MM.1S (cell line): ENCODE data around the gene HSD17B14.

Experiments
- DNase-seq: peaks from one replicate; pipeline ENCODE4 v3.0.0-alpha.2; 2015
- H2AFZ ChIP-seq: fragments of 300-600 bp; sonication (generic); 2 replicates; pipeline ENCODE4 v1.6.0; 2016; ENCODE audit warnings: antibody characterized with exemption, low read length
- H3F3A ChIP-seq: fragments of 300-600 bp; sonication (generic); 2 replicates; pipeline ENCODE4 v1.6.1; 2016; ENCODE audit warnings: mild to moderate bottlenecking, antibody characterized with exemption, low read length, moderate library complexity, mixed read lengths; ENCODE audit not compliant: insufficient read depth
- H3K27ac ChIP-seq: fragments of 300-600 bp; sonication (generic); 2 replicates; pipeline ENCODE4 v1.5.1; 2016; ENCODE audit warnings: mild to moderate bottlenecking, low read length
- H3K27me3 ChIP-seq: fragments of 300-600 bp; sonication (generic); replicated peaks from 2 replicates; pipeline ENCODE4 v1.6.0; 2016; ENCODE audit warnings: low read length; ENCODE audit not compliant: insufficient read depth
- H3K36me3 ChIP-seq: fragments of 300-600 bp; sonication (generic); replicated peaks from 2 replicates; pipeline ENCODE4 v1.6.1; 2016; ENCODE audit warnings: mild to moderate bottlenecking, low read length, mixed read lengths; ENCODE audit not compliant: insufficient read depth
- H3K4me1 ChIP-seq: fragments of 300-600 bp; sonication (generic); 2 replicates; pipeline ENCODE4 v1.6.1; 2016; ENCODE audit warnings: low read length, mixed read lengths
- H3K4me2 ChIP-seq: fragments of 300-600 bp; sonication (generic); 2 replicates; pipeline ENCODE4 v1.6.0; 2016; ENCODE audit warnings: low read depth, low read length
- H3K4me3 ChIP-seq: fragments of 300-600 bp; sonication (generic); 2 replicates; pipeline ENCODE4 v1.5.1; 2016; ENCODE audit warnings: low read length, mixed read lengths
- H3K79me2 ChIP-seq: fragments of 300-600 bp; sonication (generic); 2 replicates; pipeline ENCODE4 v1.6.1; 2016; ENCODE audit warnings: mixed run types, low read length, mixed read lengths
- H3K9ac ChIP-seq: fragments of 300-600 bp; sonication (generic); 2 replicates; pipeline ENCODE4 v1.6.1; 2016; ENCODE audit warnings: low read length, mixed read lengths
- H3K9me2 ChIP-seq: fragments of 300-600 bp; sonication (generic); replicated peaks from 2 replicates; pipeline ENCODE4 v1.6.1; 2016; ENCODE audit warnings: mild to moderate bottlenecking, low read length, mixed read lengths; ENCODE audit not compliant: insufficient read depth
- H3K9me3 ChIP-seq: fragments of 300-600 bp; sonication (generic); replicated peaks from 2 replicates; pipeline ENCODE4 v1.6.1; 2016; ENCODE audit warnings: mild to moderate bottlenecking, low read length, mixed read lengths; ENCODE audit not compliant: insufficient read depth
- H4K20me1 ChIP-seq: fragments of 300-600 bp; sonication (generic); 2 replicates; pipeline ENCODE4 v1.6.1; 2016; ENCODE audit warnings: mild to moderate bottlenecking, low read length, moderate library complexity, mixed read lengths; ENCODE audit not compliant: insufficient read depth
- CTCF ChIP-seq: fragments of 300-600 bp; sonication (generic); IDR thresholded peaks from 2 replicates; pipeline ENCODE4 v1.5.1; 2016; ENCODE audit warnings: antibody characterized with exemption, low read length, mixed read lengths
- EZH2 ChIP-seq: fragments of 300-600 bp; sonication (generic); optimal IDR thresholded peaks from 2 replicates; pipeline ENCODE3; 2017; ENCODE audit warnings: low read depth, mild to moderate bottlenecking, antibody characterized with exemption, low read length, mixed read lengths
- EZH2phosphoT487 ChIP-seq: fragments of 300-600 bp; sonication (generic); IDR thresholded peaks from 2 replicates; pipeline ENCODE4 v1.6.1; 2018; ENCODE audit warnings: antibody characterized with exemption, low read length

Gene HSD17B14

GRCh38 chr19:48868114-48868886, 32.0 kb upstream of the HSD17B14 start, which contains the start of gene PLEKHA4:
Gene PLEKHA4, minus strand, starts transcription at chr19:48868617. Its CDS starts 997 bp downstream, at chr19:48867620.
- Histone ChIP-seq H4K20me1 (no peaks in the 10 kb centered on the region), H3K27ac (no peak within 1 kb of the TSS), H3F3A (peaks cover 9% of the 10 kb centered on the region), H3K9me2 (no peaks in the 10 kb centered on the region), H3K27me3 (peaks cover 7% of the 10 kb centered on the region; the same call in 1 of the 2 replicates), H2AFZ (no peak within 1 kb of the TSS), H3K79me2 (peaks cover 11% of the 10 kb centered on the region), H3K9me3 (no peaks in the 10 kb centered on the region), H3K9ac (no peak within 1 kb of the TSS), H3K4me1 (peaks cover 11% of the 10 kb centered on the region), H3K4me2 (no peak within 1 kb of the TSS), H3K4me3 (no peak within 1 kb of the TSS), H3K36me3 (no peaks in the 10 kb centered on the region)
- TF ChIP-seq EZH2 = no peak
- TF ChIP-seq EZH2phosphoT487 = no peak
- no peak for TF ChIP-seq CTCF
- DNase-seq = no peak

- Histone ChIP-seq H3K27ac (no peak overlapping the region), H3K27me3 (peaks cover 7% of the 10 kb centered on the region; the same call in 1 of the 2 replicates), H3K4me2 (no peak overlapping the region), H2AFZ (no peak overlapping the region), H3K9me2 (no peaks in the 10 kb centered on the region), H3F3A (peaks cover 5% of the 10 kb centered on the region), H3K9ac (no peak overlapping the region), H4K20me1 (no peaks in the 10 kb centered on the region), H3K9me3 (no peaks in the 10 kb centered on the region), H3K79me2 (peaks cover 5% of the 10 kb centered on the region), H3K4me3 (no peak overlapping the region), H3K36me3 (no peaks in the 10 kb centered on the region), H3K4me1 (peaks cover 11% of the 10 kb centered on the region)
- no peak for DNase-seq
- no peak for TF ChIP-seq EZH2phosphoT487
- TF ChIP-seq EZH2 = no peak
- TF ChIP-seq CTCF = no peak
Measured at GRCh38 chr19:48867746-48868113, 31.4 kb upstream of the HSD17B14 start.

GRCh38 chr19:48867123-48867745, 30.9 kb upstream of the HSD17B14 start:
- no peak overlapping the region for H3K4me3 ChIP-seq
- H4K20me1 ChIP-seq = no peaks in the 10 kb centered on the region
- no peak overlapping the region for H2AFZ ChIP-seq
- H3K27me3 ChIP-seq = peaks cover 7% of the 10 kb centered on the region; the same call in 1 of the 2 replicates
- no peak overlapping the region for H3K27ac ChIP-seq
- no peaks in the 10 kb centered on the region for H3K36me3 ChIP-seq
- peaks cover under 1% of the 10 kb centered on the region; the same call in 1 of the 2 replicates for H3K79me2 ChIP-seq
- H3K9me2 ChIP-seq = no peaks in the 10 kb centered on the region
- H3K4me1 ChIP-seq = peaks cover 11% of the 10 kb centered on the region
- no peak overlapping the region for H3K9ac ChIP-seq
- DNase-seq = no peak
- no peak for TF ChIP-seq CTCF
- H3K4me2 ChIP-seq = no peak overlapping the region
- no peaks in the 10 kb centered on the region for H3K9me3 ChIP-seq
- no peaks in the 10 kb centered on the region for H3F3A ChIP-seq
